ENCODE measurements around the gene CACNA1E. TPM values are rescaled to one million over a fixed set of nuclear protein-coding genes. Genes with fewer than 3 reads are reported as not detected.

Gene CACNA1E
- 0.24 TPM for total RNA-seq
- long read RNA-seq: 0 reads

- intact Hi-C loops (cut with DNase I): loop anchor here (2.0 to 5.0 kb wide), 2 partner anchors 193 to 454 kb away; no protein-coding TSS in a partner anchor
- DNase-seq (ENCODE audit: low spot score): no peak
These were observed at the start of gene CACNA1E for GRCh38 chr1:181483285-181484195. TSS of gene CACNA1E (plus strand) at chr1:181483517. CDS start at chr1:181483745, 228 bp downstream.

DNA sequence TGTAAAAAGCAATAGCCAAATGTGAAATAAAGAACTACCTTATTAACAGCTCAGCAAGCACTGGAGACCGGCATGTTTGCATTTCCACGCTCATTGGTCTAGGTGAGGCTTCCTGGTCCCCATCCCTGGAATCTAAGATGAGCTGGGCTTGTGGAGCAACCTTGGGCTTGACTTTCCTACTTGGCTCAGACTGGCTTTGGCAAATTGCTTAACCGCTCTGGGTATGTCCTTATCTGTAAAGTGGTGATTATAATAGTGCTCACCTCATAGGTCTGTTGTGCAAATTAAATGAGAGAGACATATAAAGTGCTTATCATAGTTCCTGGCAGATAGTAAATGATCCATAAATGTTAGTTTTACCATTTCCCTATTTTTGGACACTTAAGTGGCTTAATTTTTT, 49.4 kb upstream of the CACNA1E start:
- intact Hi-C loops (cut with DNase I): no loop called here
- DNase-seq (ENCODE audit: low spot score): no peak

DNA sequence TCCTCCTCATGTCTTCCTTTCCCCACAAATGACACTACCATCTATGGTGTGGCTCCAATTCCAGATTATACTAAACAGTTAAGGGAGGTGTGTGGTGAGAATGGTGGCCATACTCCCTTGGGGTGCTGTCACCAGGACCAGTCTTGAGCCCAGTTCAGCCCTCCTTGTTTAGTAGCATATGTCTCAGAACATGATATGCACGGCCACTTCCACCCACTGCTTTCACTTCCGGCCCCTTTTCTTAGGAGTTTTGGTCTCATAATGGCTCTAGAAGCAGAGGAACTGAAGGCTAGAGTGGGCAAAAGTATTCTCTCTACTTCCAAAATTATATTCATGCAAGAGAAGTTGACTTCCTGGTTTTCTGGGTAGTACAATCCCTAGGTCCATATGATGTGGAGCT, 45.3 kb upstream of the CACNA1E start:
- intact Hi-C loops (cut with DNase I): no loop called here
- DNase-seq (ENCODE audit: low spot score): no peak

- no peak for DNase-seq (ENCODE audit: low spot score)
- intact Hi-C loops (cut with DNase I): no loop called here
These were observed 42.8 kb upstream of the CACNA1E start for GRCh38 chr1:181440510-181440909.

- intact Hi-C loops (cut with DNase I): no loop called here
- no peak for DNase-seq (ENCODE audit: low spot score)
These were observed 41.2 kb upstream of the CACNA1E start for GRCh38 chr1:181442181-181442525.

DNA sequence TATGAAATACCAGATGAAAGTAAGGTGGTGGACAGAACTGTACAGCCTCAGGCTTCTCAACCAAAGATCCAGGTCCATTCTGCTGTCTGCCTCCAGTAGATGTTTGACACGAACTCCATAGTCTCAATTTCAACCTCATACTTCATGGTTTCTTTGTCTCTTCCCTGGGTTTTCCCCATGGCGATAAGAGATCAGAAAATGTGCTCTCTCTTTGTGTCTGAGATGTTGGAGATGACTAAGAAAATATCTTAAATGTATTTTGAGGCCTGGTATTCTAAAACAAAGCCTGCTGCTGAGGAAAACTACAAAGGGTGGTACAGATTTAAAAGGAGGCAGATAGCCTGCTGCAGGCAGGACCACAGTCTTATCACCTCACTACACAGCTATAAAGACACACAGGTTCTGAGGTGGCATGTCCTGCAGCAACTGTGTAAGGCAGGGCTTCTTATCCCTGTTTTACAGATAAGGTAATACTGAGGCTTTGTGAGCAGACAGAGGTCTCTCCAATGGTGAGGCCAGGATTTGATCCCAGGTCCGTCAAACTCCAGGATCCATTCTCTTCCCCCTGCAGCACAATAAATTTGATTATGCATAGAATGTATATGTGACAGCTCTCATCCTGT, 40.0 kb upstream of the CACNA1E start:
- intact Hi-C loops (cut with DNase I): no loop called here
- DNase-seq (ENCODE audit: low spot score): no peak

DNA sequence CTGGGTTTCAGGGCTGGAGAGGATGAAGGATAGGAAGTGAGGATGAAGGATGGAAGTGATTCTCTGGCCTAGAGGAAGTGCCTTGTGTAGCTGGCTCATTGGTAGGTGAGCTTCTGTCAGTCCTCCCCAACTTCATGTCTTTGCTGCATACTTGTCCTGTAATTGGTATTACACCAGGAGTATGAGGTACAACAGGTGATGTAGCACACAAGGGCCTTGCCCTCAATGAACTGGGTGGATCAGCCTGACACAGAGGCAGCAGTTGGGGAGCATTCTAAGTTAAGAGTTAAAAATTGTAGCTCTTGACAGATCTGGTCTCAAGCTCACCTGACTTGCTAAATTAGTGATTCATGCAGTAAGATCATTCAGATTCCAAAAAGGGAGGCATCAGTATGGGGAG, 37.9 kb upstream of the CACNA1E start:
- intact Hi-C loops (cut with DNase I): no loop called here
- DNase-seq (ENCODE audit: low spot score): no peak

- no peak for DNase-seq (ENCODE audit: low spot score)
- intact Hi-C loops (cut with DNase I): no loop called here
These were observed 34.9 kb upstream of the CACNA1E start for GRCh38 chr1:181448461-181448860.

- DNase-seq (ENCODE audit: low spot score): no peak
- intact Hi-C loops (cut with DNase I): no loop called here
These were observed 31.6 kb upstream of the CACNA1E start for GRCh38 chr1:181451661-181452230.

DNA sequence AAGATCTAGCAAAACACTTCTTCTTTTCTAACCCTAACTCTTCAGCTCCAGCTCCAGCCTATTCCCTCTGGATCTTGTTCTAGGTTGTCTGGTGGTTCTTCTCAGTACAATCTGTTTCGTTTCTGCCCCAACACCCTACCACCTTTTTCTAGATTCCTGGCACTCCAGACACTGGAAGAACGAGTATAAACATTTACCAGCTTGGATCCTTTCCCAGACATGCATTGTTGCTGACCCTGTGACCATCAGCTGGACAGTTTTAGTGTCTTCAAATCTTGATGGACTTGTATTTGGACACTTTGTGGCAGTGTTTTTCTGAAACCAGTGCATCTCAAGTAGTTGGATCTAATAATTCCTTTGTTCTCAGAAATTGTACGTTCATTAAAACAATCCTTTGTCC, 30.6 kb upstream of the CACNA1E start:
- intact Hi-C loops (cut with DNase I): no loop called here
- DNase-seq (ENCODE audit: low spot score): no peak

DNA sequence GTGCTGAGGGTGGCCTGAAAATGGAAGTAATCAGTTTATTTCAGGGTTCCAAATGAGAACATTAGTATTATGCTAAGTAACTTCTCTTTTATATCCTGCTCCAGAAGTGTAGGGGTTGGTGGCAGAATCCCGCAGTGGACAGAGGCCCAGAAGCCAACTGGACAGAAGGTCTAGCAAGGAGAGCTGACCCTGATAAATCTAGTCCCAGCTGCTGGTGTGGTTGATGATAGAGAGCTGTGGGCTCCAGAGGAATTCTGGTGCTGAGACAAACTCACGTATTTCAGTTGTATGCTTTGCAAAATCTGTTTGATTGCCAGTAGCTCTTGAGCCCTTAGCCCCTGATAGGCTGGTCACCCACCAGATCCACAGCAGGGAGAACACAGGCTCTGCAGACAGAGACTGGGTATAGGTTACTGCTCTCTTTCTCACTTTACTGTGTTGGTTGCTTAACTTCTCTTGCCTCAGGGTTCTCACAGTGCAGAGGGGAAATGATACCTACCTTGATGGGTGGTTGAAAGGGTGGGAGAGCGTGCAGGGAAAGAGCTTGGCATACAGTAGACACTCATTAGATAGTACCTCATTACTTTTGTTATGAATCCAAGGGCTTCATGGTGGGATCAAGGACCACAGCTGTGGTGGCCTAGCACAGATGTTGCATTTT, 29.6 kb upstream of the CACNA1E start:
- intact Hi-C loops (cut with DNase I): no loop called here
- DNase-seq (ENCODE audit: low spot score): no peak

DNA sequence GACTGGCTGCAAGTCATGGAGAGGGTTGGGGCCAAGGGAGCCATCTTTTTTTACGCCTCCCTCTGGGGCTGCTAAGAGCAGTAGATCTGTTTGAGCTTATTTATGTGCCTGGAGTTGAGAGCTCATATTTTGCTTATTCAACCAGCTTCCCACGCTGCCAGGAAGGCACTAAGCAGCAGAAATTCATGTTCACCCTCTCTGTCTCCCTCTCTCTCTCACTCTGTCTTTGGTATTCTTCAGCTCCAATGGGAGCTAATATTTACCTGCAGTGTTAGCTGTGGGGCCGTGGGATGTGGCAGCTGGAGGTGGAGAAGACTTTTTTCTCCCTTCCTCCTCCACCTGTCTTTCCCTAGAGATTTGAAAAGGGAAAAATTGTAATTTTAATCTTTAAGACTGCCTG, 26.8 kb upstream of the CACNA1E start:
- intact Hi-C loops (cut with DNase I): no loop called here
- no peak for DNase-seq (ENCODE audit: low spot score)

- intact Hi-C loops (cut with DNase I): no loop called here
These were observed 24.9 kb upstream of the CACNA1E start for GRCh38 chr1:181458419-181458818.

GRCh38 chr1:181459067-181459466, 24.2 kb upstream of the CACNA1E start:
- no peak for DNase-seq (ENCODE audit: low spot score)
- intact Hi-C loops (cut with DNase I): no loop called here

More at GRCh38 chr1:181458419-181458818, 24.9 kb upstream of the CACNA1E start:
- DNase-seq (ENCODE audit: low spot score): no peak

DNA sequence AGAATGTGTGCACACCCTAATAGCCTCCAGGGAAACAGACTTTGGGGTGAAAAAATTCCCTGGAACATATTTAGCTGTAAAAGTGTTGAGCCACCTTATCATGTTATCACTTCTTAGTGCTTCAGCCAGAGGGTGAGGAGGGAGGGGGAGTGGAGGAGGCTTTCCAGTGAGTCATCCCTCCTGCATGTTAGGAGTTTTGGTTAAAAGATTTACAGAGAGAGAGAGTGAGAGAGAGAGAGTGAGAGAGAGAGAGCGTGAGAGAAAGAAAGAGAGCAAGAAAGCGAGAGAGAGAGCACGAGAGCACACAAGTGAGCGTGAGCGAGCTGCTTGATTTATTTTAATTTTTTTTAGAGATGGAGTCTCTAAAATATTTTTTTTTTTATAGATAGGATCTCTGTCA, 13.5 kb upstream of the CACNA1E start:
- no peak for DNase-seq (ENCODE audit: low spot score)
- intact Hi-C loops (cut with DNase I): loop anchor here (10.0 kb wide), 1 partner anchor 585 kb away; no protein-coding TSS in a partner anchor

DNA sequence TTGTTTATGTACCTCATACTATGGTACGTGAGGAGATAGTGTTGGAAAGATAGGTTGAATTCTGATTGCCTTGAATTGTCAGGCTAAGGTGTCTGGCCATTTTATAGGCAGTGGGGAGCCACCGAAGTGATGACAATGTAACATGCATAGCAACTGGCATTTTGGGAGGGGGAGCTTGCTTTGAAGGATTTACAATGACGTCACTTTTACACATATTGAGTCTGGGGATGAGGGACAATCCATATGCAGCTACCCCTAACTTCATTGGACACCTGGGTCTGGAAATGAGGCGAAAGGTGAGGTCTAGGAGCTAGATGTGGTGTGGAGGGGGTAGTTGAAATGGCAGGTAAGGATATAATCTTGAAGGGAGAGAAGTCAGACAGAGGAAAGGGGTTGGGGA, 7.7 kb upstream of the CACNA1E start:
- intact Hi-C loops (cut with DNase I): loop anchor here (10.0 kb wide), 1 partner anchor 579 kb away; no protein-coding TSS in a partner anchor
- DNase-seq (ENCODE audit: low spot score): no peak

- DNase-seq (ENCODE audit: low spot score): no peak
- intact Hi-C loops (cut with DNase I): loop anchor here (10.0 kb wide), 1 partner anchor 578 kb away; no protein-coding TSS in a partner anchor
These were observed 6.7 kb upstream of the CACNA1E start for GRCh38 chr1:181476581-181476980.

DNA sequence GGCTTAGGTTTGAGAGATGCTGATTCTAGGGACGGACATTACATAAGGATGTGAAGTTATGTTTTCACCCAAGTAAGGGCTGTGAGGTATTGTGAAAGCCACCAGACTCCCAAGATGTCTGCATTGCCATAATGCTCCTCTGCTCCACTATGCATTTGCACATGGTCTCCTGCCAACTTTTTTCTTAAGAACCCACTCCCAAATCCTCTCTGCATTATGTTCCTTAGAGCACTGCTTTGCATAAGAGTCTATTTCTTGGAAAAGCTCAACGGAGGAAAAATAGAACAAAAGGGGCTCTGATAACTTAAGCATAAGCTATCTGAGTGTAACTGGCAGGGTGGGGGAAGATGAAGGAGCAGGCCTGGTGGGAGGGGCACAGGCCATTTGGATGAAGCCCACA, 5.0 kb upstream of the CACNA1E start:
- DNase-seq (ENCODE audit: low spot score): no peak
- intact Hi-C loops (cut with DNase I): loop anchor here (10.0 kb wide), 1 partner anchor 576 kb away; no protein-coding TSS in a partner anchor

DNA sequence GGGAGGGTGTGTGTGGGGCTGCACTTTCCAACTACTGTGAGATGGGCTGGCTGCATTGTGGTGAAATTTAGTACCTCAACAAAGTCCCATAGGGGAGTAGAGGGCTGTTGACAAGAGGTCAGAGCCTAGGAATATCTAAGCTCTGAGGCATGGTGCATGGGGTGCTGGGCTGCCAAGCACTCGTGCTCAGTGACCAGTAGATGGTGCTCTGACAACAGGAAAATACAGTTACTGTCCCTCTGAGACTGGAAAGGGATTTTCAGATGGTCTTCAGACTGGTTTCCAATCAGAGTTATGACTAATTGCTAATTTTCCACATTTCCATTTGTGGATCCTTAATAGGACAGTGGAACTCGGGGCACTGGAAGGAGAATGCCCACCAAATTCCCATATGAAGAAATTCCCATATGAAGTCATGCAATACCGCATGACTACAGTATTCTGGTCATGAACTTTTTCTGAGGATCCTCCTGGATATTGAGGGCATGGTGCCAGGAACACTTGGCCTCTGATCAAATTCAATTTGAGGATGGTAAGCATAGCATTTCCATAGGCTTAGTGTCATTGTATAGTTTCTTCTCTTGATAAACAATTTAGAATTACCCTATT, 4.1 kb upstream of the CACNA1E start:
- DNase-seq (ENCODE audit: low spot score): no peak
- intact Hi-C loops (cut with DNase I): loop anchor here (10.0 kb wide), 1 partner anchor 576 kb away; no protein-coding TSS in a partner anchor

All from cardiac septum (tissue), 1 donor.